WTC11 (cell line): ENCODE results near the gene NTMT1. TPM values are rescaled to one million over a fixed set of nuclear protein-coding genes. Genes with fewer than 3 reads are reported as not detected.

ENCODE experiments used
- ATAC-seq: fragments of 200-7000 bp; cut with Tn5 transposase; 2 replicates; pipeline ENCODE4 v1.10.0; 2021; ENCODE audit warnings: mild to moderate bottlenecking, moderate library complexity
- CTCF ChIA-PET: fragments of 300-600 bp; sonication (Branson Sonifier 250); formaldehyde crosslinking; loops from one replicate; lab custom pipeline; 2021; ENCODE audit warnings: antibody characterized with exemption; lab: Charles Lee
- POLR2A ChIA-PET: fragments of 350-600 bp; sonication (Branson Sonifier 250); formaldehyde crosslinking; loops from one replicate; lab custom pipeline; 2021; ENCODE audit warnings: antibody characterized with exemption; lab: Charles Lee
- DNase-seq: peaks from one replicate; pipeline ENCODE4 v3.0.0; 2021; ENCODE audit warnings: low spot score
- H3K27ac Mint-ChIP-seq: 2 replicates; pipeline ENCODE4 v1.8.0; 2021; ENCODE audit warnings: mixed read lengths
- H3K27me3 Mint-ChIP-seq: 2 replicates; pipeline ENCODE4 v1.8.0; 2021; ENCODE audit warnings: low read depth, mild to moderate bottlenecking, moderate library complexity, mixed read lengths
- H3K36me3 Mint-ChIP-seq: 2 replicates; pipeline ENCODE4 v1.8.0; 2021; ENCODE audit warnings: mixed read lengths
- H3K4me1 Mint-ChIP-seq: 2 replicates; pipeline ENCODE4 v1.8.0; 2022; ENCODE audit warnings: mixed read lengths
- H3K4me3 Mint-ChIP-seq: 2 replicates; pipeline ENCODE4 v1.8.0; 2021; ENCODE audit warnings: mild to moderate bottlenecking, moderate library complexity, mixed read lengths
- H3K9me3 Mint-ChIP-seq: 2 replicates; pipeline ENCODE4 v1.8.0; 2021; ENCODE audit warnings: mixed read lengths
- FOXJ3 ChIP-seq: sonication (generic); formaldehyde crosslinking; IDR thresholded peaks from 2 replicates; pipeline ENCODE4 v1.9.0; 2021; ENCODE audit warnings: missing genetic modification reagents, mild to moderate bottlenecking, borderline replicate concordance
- GABPB1 ChIP-seq: sonication (generic); formaldehyde crosslinking; IDR thresholded peaks from 2 replicates; pipeline ENCODE4 v1.8.1; 2023; ENCODE audit warnings: mild to moderate bottlenecking, missing genetic modification reagents
- HMGA2 ChIP-seq: fragments of 250-450 bp; sonication (Bioruptor Pico); IDR thresholded peaks from 2 replicates; pipeline ENCODE4 v1.4.0; 2021; ENCODE audit warnings: mild to moderate bottlenecking, moderate library complexity
- JAZF1 ChIP-seq: fragments of 250-450 bp; sonication (Bioruptor Pico); IDR thresholded peaks from 2 replicates; pipeline ENCODE4 v1.9.0; 2021; ENCODE audit warnings: moderate library complexity, mild to moderate bottlenecking, inconsistent platforms
- MXD4 ChIP-seq: fragments of 250-450 bp; sonication (Bioruptor Pico); IDR thresholded peaks from 2 replicates; pipeline ENCODE4 v1.8.0; 2021; ENCODE audit warnings: mild to moderate bottlenecking, moderate library complexity, borderline replicate concordance
- PRRX2 ChIP-seq: fragments of 250-450 bp; sonication (Bioruptor Pico); IDR thresholded peaks from 2 replicates; pipeline ENCODE4 v1.8.0; 2021; ENCODE audit warnings: mild to moderate bottlenecking
- ZNF121 ChIP-seq: sonication (generic); formaldehyde crosslinking; IDR thresholded peaks from 2 replicates; pipeline ENCODE4 v1.8.0; 2023; ENCODE audit warnings: missing genetic modification reagents
- total RNA-seq: library from RNA; stranded (reverse); gene quantifications from 3 replicates; pipeline ENCODE4 v1.2.3, GENCODE V29; 2021
- TF ChIP-seq, protein P1 (sequence below): sonication (generic); formaldehyde crosslinking; conservative IDR thresholded peaks from 2 replicates; pipeline ENCODE4 v1.8.1; 2023; ENCODE audit warnings: mild to moderate bottlenecking, low read depth, missing genetic modification reagents, moderate library complexity
- TF ChIP-seq, protein P2 (sequence below): sonication (generic); formaldehyde crosslinking; IDR thresholded peaks from 2 replicates; pipeline ENCODE4 v1.8.0; 2022; ENCODE audit warnings: missing genetic modification reagents
- TF ChIP-seq, protein P3 (sequence below): sonication (generic); formaldehyde crosslinking; IDR thresholded peaks from 2 replicates; pipeline ENCODE4 v1.8.1; 2023; ENCODE audit warnings: mild to moderate bottlenecking, missing genetic modification reagents
- TF ChIP-seq, protein P4 (sequence below): sonication (generic); formaldehyde crosslinking; IDR thresholded peaks from 2 replicates; pipeline ENCODE4 v1.8.0; 2023; ENCODE audit warnings: missing genetic modification reagents
- TF ChIP-seq, protein P5 (sequence below): sonication (generic); formaldehyde crosslinking; IDR thresholded peaks from 2 replicates; pipeline ENCODE4 v1.8.1; 2023; ENCODE audit warnings: mild to moderate bottlenecking, moderate library complexity, missing genetic modification reagents
- TF ChIP-seq, protein P6 (sequence below): sonication (generic); formaldehyde crosslinking; IDR thresholded peaks from 2 replicates; pipeline ENCODE4 v1.8.1; 2023; ENCODE audit warnings: mild to moderate bottlenecking, missing genetic modification reagents, moderate library complexity
- TF ChIP-seq, protein P7 (sequence below): sonication (generic); formaldehyde crosslinking; IDR thresholded peaks from 2 replicates; pipeline ENCODE4 v1.8.1; 2023; ENCODE audit warnings: mild to moderate bottlenecking, missing genetic modification reagents, borderline replicate concordance
- TF ChIP-seq, protein P8 (sequence below): sonication (generic); formaldehyde crosslinking; IDR thresholded peaks from 2 replicates; pipeline ENCODE4 v1.8.1; 2022; ENCODE audit warnings: low read depth, mild to moderate bottlenecking, moderate library complexity, missing genetic modification reagents, borderline replicate concordance

Gene NTMT1
- total RNA-seq, 1 experiment from 2014 or later, result 71.1 TPM

DNA sequence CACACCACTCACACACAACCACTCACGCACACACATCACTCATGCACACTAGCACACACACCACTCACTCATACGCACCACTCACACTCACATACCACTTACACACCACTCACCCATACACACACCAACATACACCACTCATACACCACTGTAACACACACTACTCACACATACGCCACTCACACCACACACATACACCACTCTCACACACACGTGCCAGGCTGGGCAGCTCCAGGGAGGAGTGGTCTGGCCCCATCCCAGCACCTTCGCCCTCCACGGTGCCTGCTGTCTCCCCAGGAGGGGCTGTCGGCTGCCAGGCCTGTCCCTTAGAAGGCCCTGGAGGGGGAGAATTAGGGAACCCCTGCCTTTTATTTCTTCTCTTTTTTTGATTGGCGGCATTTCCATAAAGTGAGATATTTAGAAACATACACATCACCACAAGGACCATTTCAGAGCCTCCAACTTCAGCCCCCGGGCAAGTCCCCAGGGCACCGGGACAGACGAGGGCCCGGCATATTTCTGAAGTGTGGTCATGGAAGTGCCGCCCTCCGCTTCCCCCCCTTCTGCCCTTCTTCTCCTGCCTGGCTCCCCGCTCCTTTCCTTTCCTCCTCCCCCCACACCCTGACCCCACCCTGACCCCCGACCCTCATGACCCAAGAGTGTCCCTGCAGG lies 22.3 kb downstream of the NTMT1 start (continued):
- TF ChIP-seq, protein P1, sequence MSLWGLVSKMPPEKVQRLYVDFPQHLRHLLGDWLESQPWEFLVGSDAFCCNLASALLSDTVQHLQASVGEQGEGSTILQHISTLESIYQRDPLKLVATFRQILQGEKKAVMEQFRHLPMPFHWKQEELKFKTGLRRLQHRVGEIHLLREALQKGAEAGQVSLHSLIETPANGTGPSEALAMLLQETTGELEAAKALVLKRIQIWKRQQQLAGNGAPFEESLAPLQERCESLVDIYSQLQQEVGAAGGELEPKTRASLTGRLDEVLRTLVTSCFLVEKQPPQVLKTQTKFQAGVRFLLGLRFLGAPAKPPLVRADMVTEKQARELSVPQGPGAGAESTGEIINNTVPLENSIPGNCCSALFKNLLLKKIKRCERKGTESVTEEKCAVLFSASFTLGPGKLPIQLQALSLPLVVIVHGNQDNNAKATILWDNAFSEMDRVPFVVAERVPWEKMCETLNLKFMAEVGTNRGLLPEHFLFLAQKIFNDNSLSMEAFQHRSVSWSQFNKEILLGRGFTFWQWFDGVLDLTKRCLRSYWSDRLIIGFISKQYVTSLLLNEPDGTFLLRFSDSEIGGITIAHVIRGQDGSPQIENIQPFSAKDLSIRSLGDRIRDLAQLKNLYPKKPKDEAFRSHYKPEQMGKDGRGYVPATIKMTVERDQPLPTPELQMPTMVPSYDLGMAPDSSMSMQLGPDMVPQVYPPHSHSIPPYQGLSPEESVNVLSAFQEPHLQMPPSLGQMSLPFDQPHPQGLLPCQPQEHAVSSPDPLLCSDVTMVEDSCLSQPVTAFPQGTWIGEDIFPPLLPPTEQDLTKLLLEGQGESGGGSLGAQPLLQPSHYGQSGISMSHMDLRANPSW, result no peak
- TF ChIP-seq, protein P2, sequence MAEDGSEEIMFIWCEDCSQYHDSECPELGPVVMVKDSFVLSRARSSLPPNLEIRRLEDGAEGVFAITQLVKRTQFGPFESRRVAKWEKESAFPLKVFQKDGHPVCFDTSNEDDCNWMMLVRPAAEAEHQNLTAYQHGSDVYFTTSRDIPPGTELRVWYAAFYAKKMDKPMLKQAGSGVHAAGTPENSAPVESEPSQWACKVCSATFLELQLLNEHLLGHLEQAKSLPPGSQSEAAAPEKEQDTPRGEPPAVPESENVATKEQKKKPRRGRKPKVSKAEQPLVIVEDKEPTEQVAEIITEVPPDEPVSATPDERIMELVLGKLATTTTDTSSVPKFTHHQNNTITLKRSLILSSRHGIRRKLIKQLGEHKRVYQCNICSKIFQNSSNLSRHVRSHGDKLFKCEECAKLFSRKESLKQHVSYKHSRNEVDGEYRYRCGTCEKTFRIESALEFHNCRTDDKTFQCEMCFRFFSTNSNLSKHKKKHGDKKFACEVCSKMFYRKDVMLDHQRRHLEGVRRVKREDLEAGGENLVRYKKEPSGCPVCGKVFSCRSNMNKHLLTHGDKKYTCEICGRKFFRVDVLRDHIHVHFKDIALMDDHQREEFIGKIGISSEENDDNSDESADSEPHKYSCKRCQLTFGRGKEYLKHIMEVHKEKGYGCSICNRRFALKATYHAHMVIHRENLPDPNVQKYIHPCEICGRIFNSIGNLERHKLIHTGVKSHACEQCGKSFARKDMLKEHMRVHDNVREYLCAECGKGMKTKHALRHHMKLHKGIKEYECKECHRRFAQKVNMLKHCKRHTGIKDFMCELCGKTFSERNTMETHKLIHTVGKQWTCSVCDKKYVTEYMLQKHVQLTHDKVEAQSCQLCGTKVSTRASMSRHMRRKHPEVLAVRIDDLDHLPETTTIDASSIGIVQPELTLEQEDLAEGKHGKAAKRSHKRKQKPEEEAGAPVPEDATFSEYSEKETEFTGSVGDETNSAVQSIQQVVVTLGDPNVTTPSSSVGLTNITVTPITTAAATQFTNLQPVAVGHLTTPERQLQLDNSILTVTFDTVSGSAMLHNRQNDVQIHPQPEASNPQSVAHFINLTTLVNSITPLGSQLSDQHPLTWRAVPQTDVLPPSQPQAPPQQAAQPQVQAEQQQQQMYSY (CRISPR knock-in tag), result no peak

DNA sequence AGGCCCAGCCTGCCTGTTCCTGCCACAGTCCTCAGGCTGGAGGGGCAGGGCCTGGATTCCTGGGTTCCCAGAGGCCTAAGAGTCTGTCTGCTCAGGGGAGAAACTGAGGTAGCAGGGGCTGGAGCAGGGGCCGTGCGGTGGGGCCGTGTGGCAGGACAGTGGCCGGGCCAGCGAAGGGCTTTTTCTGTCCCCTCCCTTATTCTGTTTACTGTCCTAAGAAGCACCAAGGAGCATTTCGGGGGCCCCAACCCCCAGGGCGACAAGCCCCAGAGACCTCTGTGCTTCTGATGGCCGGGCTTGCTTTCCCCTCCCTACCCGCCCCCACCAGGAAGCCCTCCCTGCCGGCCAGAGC lies 22.8 kb downstream of the NTMT1 start:
- no peaks in the 10 kb centered on the region for H3K36me3 Mint-ChIP-seq
- peaks cover 8% of the 10 kb centered on the region for H3K9me3 Mint-ChIP-seq
- DNase-seq (no peak), ATAC-seq (no peak)
- H3K27me3 Mint-ChIP-seq, result no peaks in the 10 kb centered on the region; the same call in 1 of the 2 replicates
- POLR2A ChIA-PET, result no interaction called here
- H3K4me3 Mint-ChIP-seq, result no peak overlapping the region
- no peaks in the 10 kb centered on the region for H3K4me1 Mint-ChIP-seq
- no peak overlapping the region for H3K27ac Mint-ChIP-seq
- TF ChIP-seq ZNF121 (CRISPR knock-in tag) (no peak), HMGA2 (CRISPR knock-in tag) (no peak), JAZF1 (CRISPR knock-in tag) (no peak), MXD4 (CRISPR knock-in tag) (no peak), FOXJ3 (CRISPR knock-in tag) (no peak), PRRX2 (CRISPR knock-in tag) (no peak), GABPB1 (no peak)
- TF ChIP-seq, protein P3, sequence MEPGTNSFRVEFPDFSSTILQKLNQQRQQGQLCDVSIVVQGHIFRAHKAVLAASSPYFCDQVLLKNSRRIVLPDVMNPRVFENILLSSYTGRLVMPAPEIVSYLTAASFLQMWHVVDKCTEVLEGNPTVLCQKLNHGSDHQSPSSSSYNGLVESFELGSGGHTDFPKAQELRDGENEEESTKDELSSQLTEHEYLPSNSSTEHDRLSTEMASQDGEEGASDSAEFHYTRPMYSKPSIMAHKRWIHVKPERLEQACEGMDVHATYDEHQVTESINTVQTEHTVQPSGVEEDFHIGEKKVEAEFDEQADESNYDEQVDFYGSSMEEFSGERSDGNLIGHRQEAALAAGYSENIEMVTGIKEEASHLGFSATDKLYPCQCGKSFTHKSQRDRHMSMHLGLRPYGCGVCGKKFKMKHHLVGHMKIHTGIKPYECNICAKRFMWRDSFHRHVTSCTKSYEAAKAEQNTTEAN (CRISPR knock-in tag), result no peak
- TF ChIP-seq, protein P4, sequence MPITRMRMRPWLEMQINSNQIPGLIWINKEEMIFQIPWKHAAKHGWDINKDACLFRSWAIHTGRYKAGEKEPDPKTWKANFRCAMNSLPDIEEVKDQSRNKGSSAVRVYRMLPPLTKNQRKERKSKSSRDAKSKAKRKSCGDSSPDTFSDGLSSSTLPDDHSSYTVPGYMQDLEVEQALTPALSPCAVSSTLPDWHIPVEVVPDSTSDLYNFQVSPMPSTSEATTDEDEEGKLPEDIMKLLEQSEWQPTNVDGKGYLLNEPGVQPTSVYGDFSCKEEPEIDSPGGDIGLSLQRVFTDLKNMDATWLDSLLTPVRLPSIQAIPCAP (CRISPR knock-in tag), result no peak
- TF ChIP-seq, protein P5, sequence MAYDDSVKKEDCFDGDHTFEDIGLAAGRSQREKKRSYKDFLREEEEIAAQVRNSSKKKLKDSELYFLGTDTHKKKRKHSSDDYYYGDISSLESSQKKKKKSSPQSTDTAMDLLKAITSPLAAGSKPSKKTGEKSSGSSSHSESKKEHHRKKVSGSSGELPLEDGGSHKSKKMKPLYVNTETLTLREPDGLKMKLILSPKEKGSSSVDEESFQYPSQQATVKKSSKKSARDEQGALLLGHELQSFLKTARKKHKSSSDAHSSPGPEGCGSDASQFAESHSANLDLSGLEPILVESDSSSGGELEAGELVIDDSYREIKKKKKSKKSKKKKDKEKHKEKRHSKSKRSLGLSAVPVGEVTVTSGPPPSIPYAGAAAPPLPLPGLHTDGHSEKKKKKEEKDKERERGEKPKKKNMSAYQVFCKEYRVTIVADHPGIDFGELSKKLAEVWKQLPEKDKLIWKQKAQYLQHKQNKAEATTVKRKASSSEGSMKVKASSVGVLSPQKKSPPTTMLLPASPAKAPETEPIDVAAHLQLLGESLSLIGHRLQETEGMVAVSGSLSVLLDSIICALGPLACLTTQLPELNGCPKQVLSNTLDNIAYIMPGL (CRISPR knock-in tag), result no peak
- TF ChIP-seq, protein P6, sequence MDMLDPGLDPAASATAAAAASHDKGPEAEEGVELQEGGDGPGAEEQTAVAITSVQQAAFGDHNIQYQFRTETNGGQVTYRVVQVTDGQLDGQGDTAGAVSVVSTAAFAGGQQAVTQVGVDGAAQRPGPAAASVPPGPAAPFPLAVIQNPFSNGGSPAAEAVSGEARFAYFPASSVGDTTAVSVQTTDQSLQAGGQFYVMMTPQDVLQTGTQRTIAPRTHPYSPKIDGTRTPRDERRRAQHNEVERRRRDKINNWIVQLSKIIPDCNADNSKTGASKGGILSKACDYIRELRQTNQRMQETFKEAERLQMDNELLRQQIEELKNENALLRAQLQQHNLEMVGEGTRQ (CRISPR knock-in tag), result no peak
- TF ChIP-seq, protein P7, sequence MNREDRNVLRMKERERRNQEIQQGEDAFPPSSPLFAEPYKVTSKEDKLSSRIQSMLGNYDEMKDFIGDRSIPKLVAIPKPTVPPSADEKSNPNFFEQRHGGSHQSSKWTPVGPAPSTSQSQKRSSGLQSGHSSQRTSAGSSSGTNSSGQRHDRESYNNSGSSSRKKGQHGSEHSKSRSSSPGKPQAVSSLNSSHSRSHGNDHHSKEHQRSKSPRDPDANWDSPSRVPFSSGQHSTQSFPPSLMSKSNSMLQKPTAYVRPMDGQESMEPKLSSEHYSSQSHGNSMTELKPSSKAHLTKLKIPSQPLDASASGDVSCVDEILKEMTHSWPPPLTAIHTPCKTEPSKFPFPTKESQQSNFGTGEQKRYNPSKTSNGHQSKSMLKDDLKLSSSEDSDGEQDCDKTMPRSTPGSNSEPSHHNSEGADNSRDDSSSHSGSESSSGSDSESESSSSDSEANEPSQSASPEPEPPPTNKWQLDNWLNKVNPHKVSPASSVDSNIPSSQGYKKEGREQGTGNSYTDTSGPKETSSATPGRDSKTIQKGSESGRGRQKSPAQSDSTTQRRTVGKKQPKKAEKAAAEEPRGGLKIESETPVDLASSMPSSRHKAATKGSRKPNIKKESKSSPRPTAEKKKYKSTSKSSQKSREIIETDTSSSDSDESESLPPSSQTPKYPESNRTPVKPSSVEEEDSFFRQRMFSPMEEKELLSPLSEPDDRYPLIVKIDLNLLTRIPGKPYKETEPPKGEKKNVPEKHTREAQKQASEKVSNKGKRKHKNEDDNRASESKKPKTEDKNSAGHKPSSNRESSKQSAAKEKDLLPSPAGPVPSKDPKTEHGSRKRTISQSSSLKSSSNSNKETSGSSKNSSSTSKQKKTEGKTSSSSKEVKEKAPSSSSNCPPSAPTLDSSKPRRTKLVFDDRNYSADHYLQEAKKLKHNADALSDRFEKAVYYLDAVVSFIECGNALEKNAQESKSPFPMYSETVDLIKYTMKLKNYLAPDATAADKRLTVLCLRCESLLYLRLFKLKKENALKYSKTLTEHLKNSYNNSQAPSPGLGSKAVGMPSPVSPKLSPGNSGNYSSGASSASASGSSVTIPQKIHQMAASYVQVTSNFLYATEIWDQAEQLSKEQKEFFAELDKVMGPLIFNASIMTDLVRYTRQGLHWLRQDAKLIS (CRISPR knock-in tag), result no peak
- TF ChIP-seq, protein P8, sequence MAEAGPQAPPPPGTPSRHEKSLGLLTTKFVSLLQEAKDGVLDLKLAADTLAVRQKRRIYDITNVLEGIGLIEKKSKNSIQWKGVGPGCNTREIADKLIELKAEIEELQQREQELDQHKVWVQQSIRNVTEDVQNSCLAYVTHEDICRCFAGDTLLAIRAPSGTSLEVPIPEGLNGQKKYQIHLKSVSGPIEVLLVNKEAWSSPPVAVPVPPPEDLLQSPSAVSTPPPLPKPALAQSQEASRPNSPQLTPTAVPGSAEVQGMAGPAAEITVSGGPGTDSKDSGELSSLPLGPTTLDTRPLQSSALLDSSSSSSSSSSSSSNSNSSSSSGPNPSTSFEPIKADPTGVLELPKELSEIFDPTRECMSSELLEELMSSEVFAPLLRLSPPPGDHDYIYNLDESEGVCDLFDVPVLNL, result no peak
- CTCF ChIA-PET, result no interaction called here
